Renal pelvis (tissue), 4 donors: ENCODE results near the gene TCF12. TPM values are rescaled to one million over a fixed set of nuclear protein-coding genes. Genes with fewer than 3 reads are reported as not detected.

Experiments
- DNase-seq: peaks from one replicate; pipeline ENCODE4 v3.0.0-alpha.2; 2013
- polyA plus RNA-seq, 3 donors: library from polyadenylated mRNA; unstranded; fragments of 120-200 nt; gene quantifications; one replicate each; pipeline ENCODE4 v1.2.1, GENCODE V29; 2013; ENCODE audit not compliant: insufficient read length in 3 of 3

The TCF12 gene
- polyA plus RNA-seq, 3 donors = 139 to 149 (median 142) TPM

DNA sequence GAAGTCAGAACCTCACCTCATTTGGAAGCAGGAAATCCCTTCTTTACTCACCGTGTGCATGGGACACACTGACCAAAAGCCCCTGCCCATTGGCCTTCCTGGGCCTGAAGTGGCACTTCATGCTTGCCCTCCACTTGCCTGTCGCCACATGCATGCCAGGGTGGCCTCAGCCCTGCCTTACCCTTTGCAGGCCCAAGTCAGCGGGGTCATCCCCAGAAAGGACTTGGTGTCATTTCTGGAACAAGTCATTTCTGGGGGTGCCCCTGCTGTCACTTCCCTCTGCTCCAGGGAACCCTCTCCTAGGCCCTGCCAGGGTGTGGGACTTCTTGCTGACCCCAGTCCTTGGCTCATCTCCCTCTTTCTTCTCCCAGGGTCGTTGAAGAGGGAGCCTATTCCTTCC is 398.0 kb downstream of the TCF12 start:
- DNase-seq = no peak

DNA sequence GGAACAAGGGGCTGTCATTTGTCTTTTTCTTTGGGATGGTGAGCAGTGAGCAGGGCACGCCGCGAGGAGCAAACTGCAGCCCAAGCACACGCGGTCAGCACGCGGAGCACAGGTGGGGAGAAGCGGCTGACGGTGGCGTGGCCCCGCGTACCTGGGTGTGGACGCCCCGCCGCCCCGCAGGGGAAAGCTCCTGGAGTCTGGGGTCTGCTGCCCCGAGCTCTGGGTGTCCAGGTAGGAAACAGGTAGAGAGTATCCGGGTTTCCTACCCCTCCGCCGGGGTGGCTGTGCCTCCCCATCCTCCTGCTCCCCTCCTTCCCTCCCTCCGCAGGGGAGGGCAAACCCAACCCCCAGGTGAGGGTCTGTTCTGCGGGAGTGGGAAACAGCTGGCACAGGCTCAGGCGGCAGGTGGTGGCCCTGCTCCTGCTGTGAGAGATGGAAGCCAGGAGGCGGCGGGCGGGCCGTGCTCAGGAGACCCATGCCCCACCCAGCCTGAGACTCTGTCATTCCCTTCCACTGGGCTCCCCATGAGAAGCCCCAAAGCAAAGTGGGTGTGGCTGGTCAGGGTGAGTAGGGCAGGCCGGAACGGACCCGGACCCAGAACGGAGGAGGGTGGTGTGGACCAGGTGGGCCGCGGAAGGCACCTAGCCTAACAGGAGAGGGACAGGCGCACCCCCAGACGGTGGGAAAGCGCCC is 400.9 kb downstream of the TCF12 start:
- no peak for DNase-seq

DNA sequence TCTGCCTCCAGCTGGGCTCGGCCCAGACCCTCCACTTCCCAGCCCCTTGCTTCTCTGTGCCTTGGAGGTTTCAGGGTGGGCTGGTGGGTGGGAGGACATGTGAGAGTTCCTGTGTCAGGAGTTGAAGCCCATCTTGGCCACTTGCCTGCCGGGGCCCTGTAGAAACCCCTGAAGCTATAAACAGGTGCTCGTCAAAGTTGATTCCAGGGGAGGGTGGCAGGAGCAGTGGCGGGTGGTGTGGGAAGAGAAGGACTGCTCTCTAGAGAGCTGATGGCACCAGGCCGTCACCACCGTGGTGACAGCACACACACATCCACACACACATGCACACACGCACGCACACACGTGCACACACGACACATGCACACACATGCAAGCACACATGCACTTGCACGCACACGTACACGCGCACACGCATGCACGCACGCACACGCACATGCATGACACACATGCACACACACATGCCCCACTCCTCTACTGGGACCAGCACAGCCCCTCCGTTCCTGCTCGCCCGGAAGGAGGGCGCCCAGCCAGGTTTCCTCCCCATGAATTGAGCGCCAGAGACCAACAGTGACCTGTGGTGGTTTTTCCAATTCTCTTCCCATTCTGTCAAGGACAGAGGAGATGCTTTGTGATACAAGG is 401.6 kb downstream of the TCF12 start:
- DNase-seq = no peak

DNA sequence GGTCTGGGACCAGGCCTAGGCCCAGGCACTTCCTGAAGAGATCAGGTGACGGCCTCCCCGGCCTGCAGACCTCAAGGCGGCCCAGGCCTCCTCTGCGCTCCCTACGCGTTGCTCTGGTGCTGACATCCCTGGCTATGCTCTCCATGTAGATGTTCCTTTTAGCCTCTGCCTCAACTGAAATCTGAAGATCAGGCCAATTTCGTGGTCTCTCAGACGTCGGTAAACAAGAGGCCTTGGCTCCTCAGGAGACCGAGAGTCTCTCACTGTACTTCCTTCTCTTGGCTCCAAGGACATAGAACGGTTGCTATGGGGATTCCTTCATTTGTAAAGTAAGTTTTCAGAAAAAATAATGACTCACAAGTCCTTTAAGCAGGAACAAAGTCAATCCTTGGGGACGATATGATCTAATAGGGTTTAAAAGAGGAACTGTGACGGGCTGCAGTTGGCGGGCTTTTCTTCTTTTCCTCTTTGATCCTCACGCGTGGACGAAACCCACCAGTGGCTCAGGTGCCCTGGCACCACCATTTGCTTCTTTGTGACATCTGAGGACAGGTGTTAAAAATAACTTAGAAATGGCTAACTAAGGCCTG is 402.3 kb downstream of the TCF12 start:
- no peak for DNase-seq

DNA sequence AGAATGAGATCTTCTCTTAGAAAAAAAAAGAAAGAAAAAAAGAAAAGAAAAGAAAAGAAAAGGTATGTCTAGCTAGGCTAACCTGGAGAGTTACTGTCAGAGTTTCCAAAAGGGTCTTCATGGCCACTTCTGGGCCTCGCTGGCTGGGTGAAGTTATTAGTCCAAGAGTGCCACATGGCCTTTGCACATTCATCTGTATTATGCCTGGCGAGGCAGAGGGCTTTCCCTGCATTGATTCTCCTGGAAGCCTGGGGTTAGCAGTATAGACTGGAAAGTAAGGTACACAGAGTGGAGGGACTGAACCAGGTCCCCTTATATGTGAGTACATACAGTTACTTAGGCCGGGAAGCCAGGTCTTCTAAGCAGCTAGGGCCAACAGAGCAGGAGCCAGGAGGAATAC is 403.0 kb downstream of the TCF12 start:
- no peak for DNase-seq

DNA sequence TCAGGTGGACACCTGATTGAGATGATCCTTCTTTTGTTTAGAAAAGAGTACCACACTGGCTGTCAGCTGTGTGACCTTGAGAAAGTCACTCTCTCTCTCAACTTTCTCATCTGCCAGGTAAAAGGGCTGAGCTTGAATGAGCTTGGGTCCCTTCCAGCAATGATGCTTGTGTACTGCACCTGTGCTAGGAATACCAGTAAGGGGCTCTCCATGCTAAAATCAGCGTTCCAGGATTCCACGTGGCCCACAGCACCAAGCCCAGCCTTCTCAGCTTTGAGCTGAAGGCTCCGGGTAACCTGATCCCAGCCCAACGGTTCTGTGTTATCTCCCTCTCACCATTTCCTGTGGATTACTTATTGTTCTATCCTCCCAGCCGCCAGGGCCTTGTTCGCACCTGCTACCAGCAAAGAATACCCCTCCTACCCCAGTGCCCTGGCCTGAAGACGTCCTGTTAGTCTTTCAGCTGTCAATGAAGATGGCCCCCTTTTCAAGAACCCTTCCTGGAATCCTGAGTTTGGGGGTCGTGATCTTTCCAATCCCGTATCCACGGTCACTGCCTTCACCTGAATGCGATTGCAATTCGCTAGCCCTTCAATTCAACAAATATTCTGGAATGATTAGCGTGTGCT is 403.6 kb downstream of the TCF12 start:
- no peak for DNase-seq

DNA sequence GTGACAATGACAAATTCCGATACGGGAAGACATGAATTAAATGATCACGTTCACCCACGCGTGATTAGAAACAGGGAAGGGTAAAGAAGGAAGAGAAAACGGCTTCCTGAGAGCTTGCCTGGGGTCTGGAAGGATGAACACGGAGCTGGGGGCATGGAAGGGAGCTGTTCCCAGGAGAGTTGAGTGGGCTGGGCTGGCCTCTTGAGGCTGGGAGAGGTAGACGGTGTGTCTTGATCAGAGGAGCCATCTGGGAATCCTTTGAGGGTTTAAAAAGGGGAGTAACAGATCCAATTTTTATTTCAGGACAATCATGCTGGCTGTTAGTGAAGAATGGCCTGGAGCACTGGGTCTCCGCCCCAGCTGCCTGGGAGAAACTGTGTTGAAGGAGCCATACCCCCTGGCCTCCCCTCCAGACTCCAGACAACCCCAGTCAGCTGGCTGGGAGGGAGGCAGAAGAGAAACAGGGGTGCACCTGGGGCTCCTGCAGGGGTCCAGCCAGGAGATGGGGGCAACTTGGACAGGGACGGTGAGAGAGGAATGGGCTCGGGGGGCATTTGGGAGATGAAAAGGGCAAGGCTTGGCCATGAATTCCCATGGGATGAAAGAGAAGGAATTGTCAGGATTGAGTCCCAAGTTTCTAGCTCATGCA is 404.3 kb downstream of the TCF12 start:
- no peak for DNase-seq

DNA sequence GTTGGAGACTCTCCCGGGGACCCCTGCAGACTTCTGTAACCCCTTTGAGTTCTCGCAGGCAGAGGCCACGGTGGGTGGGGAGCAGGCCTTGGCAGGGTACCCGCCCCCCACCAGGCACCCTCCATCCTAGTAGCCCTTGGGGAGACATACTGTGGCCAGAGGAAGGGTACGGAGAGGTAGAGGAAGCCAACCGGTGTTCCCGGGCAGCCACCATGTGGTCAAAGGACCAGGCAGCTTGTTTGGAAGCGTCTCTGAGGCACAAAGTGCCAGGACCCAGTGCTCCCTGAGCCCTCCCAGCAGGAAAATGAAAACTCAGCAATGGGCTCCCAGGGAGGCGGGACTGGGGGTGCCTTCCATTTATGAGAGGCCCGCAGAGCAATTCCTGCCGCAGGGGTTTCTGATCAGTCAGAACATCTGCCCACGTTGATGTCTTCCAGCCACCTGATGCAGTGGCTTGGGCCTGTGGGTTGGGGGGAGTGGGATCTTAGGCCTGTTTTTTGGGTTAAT is 404.9 kb downstream of the TCF12 start:
- DNase-seq = no peak

DNA sequence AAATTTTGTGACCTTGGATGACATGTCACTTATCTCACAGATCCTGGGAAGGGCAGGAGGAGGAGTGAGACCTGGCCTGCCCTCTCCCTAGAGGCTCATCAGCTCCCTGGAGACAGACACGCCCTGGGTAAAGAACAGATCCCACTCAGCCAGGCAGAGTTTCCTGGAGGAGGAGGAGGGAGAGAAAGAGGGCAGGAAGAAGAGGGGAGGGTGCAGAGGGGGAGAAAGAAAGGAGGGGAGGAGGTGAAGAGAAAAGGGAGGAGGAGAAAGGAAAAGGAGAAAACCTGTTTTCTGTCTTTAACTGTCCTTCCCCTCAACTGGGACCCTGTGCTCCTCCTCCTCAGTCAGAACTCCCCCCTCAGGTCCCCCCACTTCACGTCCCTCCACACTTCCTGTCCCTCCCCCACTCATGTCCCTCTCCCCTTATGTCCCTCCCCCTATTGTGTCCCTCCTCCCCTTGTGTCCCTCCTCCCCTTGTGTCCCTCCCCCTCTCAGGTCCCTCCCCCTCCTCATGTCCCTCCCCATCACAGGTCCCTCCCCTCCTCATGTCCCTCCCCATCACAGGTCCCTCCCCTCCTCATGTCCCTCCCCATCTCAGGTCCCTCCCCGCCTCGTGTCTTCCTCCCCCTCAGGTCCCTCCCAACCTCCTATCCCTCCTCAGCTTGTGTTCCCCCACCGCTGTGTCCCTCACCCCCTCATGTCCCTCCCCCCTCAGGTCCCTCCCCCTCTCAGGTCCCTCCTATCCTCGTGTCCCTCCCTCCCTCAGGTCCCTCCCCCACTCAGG is 405.6 kb downstream of the TCF12 start:
- no peak for DNase-seq

DNA sequence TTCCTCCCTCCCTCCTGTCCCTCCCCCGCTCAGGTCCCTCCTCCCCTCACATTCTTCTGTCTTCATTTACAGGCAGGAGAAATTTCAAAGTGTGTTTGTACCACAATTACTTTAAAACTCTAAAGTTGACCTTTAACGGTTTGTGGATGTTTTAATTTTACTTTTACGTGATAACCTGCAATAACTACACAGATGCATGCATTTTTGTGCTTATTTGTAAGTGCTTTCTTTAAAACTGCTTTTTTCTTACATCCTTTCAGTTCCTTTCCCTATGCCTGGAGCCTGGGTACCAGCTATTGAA is 406.1 kb downstream of the TCF12 start:
- no peak for DNase-seq

DNA sequence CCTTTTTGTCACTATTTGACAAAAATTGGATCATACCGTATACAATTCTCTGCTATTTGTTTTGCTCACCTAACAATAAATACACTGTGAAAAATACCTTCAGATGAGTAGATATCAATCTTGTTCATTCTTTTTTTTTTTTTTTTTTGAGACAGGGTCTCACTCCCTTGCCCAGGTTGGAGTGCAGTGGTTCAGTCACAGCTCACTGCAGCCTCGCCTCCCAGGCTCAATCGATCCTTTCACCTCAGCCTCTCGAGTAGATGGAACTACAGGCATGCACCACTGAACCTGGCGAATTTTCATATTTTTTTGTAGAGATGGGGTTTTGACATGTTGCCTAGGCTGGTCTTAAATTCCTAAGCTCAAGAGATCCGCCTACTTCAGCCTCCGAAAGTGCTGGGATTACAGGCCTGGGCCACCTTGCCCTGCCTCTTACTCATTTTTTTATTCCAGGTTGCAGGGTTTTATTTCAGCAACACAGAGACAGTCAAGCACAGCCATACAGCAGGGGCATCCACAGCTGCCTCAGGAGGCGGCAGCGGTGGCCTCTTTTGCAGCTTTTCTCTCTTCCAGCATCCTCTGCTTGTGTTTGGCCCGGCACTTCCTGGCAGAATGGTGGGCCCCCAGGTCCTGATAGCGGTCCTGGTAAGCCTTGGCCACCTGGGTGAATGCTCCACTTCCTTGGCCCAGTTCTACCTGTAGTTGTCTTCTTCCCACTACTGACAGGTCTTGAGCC is 406.7 kb downstream of the TCF12 start:
- DNase-seq = no peak

DNA sequence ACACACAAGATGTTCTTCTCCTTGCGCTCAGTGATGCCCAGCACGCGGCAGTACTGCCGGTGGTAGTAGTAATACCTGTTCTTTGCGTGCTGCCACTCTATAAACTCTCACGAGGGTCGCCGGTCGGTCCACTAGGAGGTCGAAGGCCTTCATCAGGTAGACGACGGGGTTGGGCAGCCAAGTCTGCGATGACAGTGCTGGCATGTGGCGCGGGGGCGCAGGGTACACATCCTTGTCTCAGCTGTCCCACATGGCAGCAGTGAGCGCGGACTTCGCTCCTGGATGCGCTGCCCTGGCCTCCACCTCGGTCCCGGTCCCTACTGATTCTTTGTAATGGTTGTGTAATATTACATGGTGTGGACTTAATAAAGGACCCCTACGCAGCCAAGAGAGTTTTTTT is 407.8 kb downstream of the TCF12 start:
- DNase-seq = no peak

DNA sequence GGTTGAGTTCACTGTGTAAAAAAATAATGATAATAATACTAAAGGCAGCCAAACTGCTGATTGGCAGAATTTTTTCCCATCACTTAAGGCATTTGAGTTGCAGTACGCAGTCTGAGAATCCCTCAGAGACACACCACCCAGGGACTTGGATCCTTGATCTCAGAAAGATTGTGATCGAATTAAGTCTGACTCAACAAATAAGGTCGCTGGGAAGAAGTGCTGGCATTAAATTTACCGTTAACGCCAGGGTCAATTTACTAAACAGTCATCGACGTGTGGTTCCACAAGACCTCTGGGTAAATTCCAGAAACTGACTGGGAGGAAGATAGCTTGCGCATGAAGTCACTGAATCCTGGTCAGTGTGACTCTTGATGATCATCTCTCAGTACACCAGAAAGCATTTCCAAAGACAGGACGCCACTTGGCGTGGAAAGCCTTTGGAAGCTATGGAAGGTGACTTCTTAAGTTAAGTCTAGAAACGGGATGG is 409.6 kb downstream of the TCF12 start:
- DNase-seq = no peak

DNA sequence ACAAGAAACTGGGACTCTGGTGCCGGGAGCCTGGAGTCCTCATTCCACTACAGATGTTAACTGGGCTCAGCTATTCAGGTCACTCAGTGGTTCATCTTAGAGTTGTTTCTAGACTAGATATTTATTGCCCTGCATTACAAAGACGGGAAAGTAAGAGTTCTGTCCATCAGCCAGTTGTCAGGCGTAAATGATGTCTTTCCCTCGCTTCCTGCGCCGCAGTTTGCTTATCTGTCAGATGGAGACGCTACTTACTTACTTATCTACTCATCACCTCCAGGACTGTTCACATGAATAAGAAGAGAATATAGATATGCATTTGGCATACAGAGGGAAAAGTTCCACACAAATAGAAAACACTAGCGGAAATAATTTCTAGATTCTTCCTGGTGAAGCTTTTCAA is 410.0 kb downstream of the TCF12 start:
- no peak for DNase-seq

DNA sequence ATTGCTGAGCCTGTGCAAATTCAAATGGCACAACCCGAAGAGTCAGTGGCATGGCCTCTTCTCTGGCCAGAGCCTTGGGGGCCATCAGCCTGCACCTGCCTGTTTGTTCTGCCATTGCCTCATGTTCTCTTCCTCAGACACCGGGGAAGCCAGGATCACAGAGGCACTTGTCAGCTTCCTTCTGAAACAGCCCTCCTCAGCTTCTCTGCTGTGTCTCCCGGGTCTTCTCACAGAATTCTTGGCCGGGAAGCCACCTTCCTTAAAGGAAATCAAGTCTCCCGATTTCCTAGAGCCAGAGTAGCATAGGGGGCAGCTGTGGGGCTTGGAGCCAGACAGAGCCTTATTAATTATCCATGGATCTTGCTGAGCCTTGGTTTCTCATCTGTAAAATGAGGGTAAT is 410.5 kb downstream of the TCF12 start:
- no peak for DNase-seq

DNA sequence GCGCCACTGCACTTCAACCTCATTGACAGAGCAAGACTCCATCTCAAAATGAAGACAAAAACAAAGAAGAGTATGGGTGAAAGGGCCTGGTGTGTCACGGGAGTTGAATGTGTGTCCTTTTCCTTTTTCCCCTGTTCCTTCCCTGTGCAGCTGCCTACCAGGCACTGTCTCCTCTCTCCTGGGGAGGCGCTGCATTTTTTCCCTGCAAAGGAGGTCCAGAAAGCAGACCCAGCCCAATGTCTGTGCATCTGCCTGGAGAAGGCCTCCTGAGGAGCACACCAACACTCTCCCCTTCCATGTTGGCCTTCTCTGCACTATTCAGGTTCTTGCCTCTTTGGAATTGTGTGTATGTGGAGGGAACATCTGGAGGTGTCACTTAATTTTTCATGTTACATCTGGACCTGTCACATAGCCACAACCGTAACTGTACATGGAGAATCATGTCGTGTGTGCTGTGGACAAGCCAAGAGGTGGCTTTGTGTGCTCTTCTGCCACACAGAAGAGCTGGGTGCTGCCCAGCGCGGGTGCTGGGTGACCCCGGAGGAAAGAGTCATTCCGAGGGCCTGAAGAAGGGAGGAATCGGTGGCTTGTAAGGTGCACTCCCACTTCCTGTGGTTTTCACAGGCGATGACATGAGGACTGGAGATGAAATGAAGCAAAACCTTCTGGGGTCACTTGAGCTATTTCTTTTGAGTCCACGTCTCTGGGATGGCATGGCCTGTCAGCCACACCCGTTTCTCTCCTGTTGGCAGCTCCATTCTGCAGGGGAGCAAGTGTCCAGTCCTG is 411.3 kb downstream of the TCF12 start:
- no peak for DNase-seq

DNA sequence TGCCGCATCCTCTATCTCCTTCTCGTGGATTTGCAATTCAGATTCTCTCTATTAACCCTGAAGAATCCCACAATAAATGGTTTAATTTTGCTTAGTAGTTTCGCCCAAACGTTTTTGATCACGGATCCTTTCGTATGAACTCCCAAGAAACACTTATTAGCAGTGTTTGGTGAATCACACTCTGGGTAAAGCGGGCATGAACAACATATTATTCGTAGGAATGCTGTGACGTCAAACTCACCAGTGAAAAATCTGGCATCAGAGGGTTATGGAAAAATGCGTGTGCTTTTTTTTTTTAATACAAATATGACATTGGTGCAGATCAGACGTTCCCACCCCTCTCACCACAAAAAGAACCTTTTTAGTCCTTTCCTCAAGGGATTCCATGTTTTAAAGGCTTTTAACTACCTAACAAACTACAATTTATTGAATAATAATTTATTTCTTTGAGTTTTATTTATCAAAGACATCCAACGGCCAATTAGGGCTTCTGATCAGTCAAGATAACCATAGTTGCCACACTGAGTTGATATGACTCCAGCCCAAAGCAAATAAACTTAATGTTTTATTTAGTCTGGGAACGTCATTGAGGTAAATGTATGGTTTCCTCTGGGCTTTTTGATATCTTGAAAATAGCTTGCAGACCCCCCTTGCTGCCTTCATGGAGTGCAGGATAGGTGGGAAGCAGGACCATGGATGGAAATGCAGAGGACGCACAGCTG is 412.3 kb downstream of the TCF12 start:
- no peak for DNase-seq

DNA sequence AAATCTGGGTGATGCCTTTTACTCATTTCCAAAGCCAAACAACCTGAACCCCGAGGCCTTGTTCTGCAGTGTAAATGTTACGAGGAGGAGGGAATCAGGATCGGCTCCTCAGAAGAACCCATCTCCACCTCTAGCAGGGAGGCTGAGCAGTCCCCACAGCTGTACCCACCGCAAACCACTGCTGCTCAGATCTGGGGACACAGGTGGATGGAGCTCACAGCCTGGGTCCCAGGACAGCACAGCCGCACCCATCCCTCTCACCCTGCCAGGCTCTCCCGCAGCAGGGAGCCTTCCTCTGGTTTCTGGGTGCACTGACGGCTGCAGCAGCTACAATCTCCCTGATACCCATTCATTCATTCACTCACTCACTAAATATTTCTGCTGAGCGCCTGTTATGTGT is 413.9 kb downstream of the TCF12 start:
- DNase-seq = no peak

DNA sequence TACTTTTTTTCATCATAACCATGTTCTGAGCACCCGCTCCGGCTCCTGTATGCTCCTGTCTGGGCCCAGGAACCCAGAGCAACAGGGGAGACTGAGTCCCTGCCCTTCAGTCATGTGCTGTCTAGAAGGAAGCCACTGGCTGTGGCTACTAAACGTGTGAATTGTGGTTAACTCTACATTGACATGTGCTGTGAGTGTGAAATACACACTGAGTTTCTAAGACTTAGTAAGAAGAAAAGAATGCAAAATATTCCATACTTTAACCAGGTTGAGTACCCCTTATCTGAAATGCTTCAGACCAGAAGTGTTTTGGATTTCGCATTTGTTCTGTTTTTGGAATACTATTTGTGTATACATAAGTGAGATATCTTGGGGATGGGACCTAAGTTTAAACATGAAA is 415.0 kb downstream of the TCF12 start:
- no peak for DNase-seq
